H9 (cell line): Measurements from ENCODE around the gene RAD1. TPM values are rescaled to one million over a fixed set of nuclear protein-coding genes. Genes with fewer than 3 reads are reported as not detected.

ENCODE experiments used
- DNase-seq: peaks from one replicate; pipeline ENCODE4 v3.0.0-alpha.2; 2017
- H2AFZ ChIP-seq: one replicate; pipeline ENCODE4 v1.6.1; 2013; ENCODE audit warnings: mild to moderate bottlenecking, low read length, control low read depth, moderate library complexity
- H2AK5ac ChIP-seq: 2 replicates; pipeline ENCODE4 v1.6.1; 2013; ENCODE audit warnings: low read length, control low read depth, mixed read lengths; ENCODE audit not compliant: insufficient read length
- H2BK120ac ChIP-seq: one replicate; pipeline ENCODE4 v1.6.1; 2013; ENCODE audit warnings: low read depth, mild to moderate bottlenecking, low read length, control low read depth, inconsistent platforms; ENCODE audit not compliant: poor library complexity, severe bottlenecking
- H2BK12ac ChIP-seq: 2 replicates; pipeline ENCODE4 v1.6.1; 2013; ENCODE audit warnings: low read length, control low read depth, mixed read lengths, low read depth; ENCODE audit not compliant: insufficient read length
- H2BK15ac ChIP-seq: 2 replicates; pipeline ENCODE4 v1.6.1; 2013; ENCODE audit warnings: low read depth, low read length, control low read depth
- H2BK20ac ChIP-seq: one replicate; pipeline ENCODE4 v1.6.1; 2013; ENCODE audit warnings: low read depth, mild to moderate bottlenecking, low read length, control low read depth, inconsistent platforms; ENCODE audit not compliant: poor library complexity, severe bottlenecking
- H2BK5ac ChIP-seq: 2 replicates; pipeline ENCODE4 v1.6.1; 2013; ENCODE audit warnings: low read length, control low read depth, mixed read lengths; ENCODE audit not compliant: insufficient read length
- H3K14ac ChIP-seq: 2 replicates; pipeline ENCODE4 v1.6.1; 2013; ENCODE audit warnings: low read length, control low read depth; ENCODE audit not compliant: insufficient read depth
- H3K18ac ChIP-seq: 2 replicates; pipeline ENCODE4 v1.6.1; 2013; ENCODE audit warnings: low read depth, mild to moderate bottlenecking, mixed read lengths, low read length, control low read depth; ENCODE audit not compliant: insufficient read length
- H3K23ac ChIP-seq: 2 replicates; pipeline ENCODE4 v1.6.1; 2013; ENCODE audit warnings: low read length, control low read depth, mixed read lengths, low read depth; ENCODE audit not compliant: insufficient read length
- H3K23me2 ChIP-seq: 2 replicates; pipeline ENCODE4 v1.6.1; 2013; ENCODE audit warnings: low read depth, mild to moderate bottlenecking, mixed read lengths, low read length, control low read depth; ENCODE audit not compliant: insufficient read length, poor library complexity, severe bottlenecking
- H3K27ac ChIP-seq: 2 replicates; pipeline ENCODE4 v1.5.1; 2013; ENCODE audit warnings: low read length, control low read depth, mixed read lengths, low read depth; ENCODE audit not compliant: insufficient read length
- H3K27me3 ChIP-seq: 2 replicates; pipeline ENCODE4 v1.6.1; 2013; ENCODE audit warnings: low read length, control low read depth, inconsistent platforms; ENCODE audit not compliant: insufficient read depth
- H3K4ac ChIP-seq: 2 replicates; pipeline ENCODE4 v1.6.1; 2013; ENCODE audit warnings: low read depth, mild to moderate bottlenecking, control low read depth, inconsistent platforms, low read length, moderate library complexity
- H3K4me1 ChIP-seq: 2 replicates; pipeline ENCODE4 v1.6.1; 2013; ENCODE audit warnings: low read length, control low read depth, inconsistent platforms; ENCODE audit not compliant: insufficient read depth
- H3K4me2 ChIP-seq: 2 replicates; pipeline ENCODE4 v1.6.1; 2013; ENCODE audit warnings: low read length, control low read depth, mixed read lengths; ENCODE audit not compliant: insufficient read length, insufficient read depth
- H3K56ac ChIP-seq: 2 replicates; pipeline ENCODE4 v1.6.1; 2013; ENCODE audit warnings: low read depth, mild to moderate bottlenecking, mixed read lengths, low read length, control low read depth; ENCODE audit not compliant: insufficient read length
- H3K79me1 ChIP-seq: 2 replicates; pipeline ENCODE4 v1.6.1; 2013; ENCODE audit warnings: low read depth, mild to moderate bottlenecking, moderate library complexity, low read length, control low read depth, inconsistent platforms; ENCODE audit not compliant: insufficient read depth, poor library complexity, severe bottlenecking
- H3K79me2 ChIP-seq: 2 replicates; pipeline ENCODE4 v1.6.1; 2013; ENCODE audit warnings: low read length, control low read depth, inconsistent platforms; ENCODE audit not compliant: insufficient read depth
- H3K9ac ChIP-seq: 2 replicates; pipeline ENCODE4 v1.6.1; 2013; ENCODE audit warnings: low read length, control low read depth, mixed read lengths; ENCODE audit not compliant: insufficient read length; ENCODE audit errors: extremely low read depth
- H3K9me3 ChIP-seq: one replicate; pipeline ENCODE4 v1.6.1; 2013; ENCODE audit warnings: low read depth, low read length, inconsistent platforms; ENCODE audit not compliant: control insufficient read depth
- H3T11ph ChIP-seq: one replicate; pipeline ENCODE4 v1.6.1; 2013; ENCODE audit warnings: mild to moderate bottlenecking, low read length, control low read depth, inconsistent platforms
- H4K20me1 ChIP-seq: one replicate; pipeline ENCODE4 v1.6.1; 2013; ENCODE audit not compliant: control insufficient read depth, insufficient read length, insufficient read depth
- H4K5ac ChIP-seq: 2 replicates; pipeline ENCODE4 v1.6.1; 2013; ENCODE audit warnings: low read depth, mild to moderate bottlenecking, mixed read lengths, low read length, control low read depth; ENCODE audit not compliant: insufficient read length
- H4K8ac ChIP-seq: replicated peaks from 2 replicates; pipeline ENCODE4 v1.6.1; 2013; ENCODE audit warnings: low read length, control low read depth, mixed read lengths, low read depth; ENCODE audit not compliant: insufficient read length
- H4K91ac ChIP-seq: 2 replicates; pipeline ENCODE4 v1.6.1; 2013; ENCODE audit warnings: low read depth, mild to moderate bottlenecking, moderate library complexity, mixed read lengths, low read length, control low read depth; ENCODE audit not compliant: insufficient read length
- H3K27ac Mint-ChIP-seq, 3 experiments: 2 replicates in 2 of 3; 3 replicates in 1 of 3; pipeline ENCODE4 v1.8.0; 2020 to 2021; ENCODE audit warnings: mixed read lengths in 3 of 3, mild to moderate bottlenecking in 1 of 3, moderate library complexity in 1 of 3
- H3K27me3 Mint-ChIP-seq: 2 replicates; pipeline ENCODE4 v1.8.0; 2021; ENCODE audit warnings: low read depth, mild to moderate bottlenecking, moderate library complexity, mixed read lengths
- H3K36me3 Mint-ChIP-seq, 3 experiments: 2 replicates in 2 of 3; 3 replicates in 1 of 3; pipeline ENCODE4 v1.8.0; 2020 to 2021; ENCODE audit warnings: low read depth in 3 of 3, mixed read lengths in 3 of 3; ENCODE audit not compliant: insufficient read depth in 1 of 3
- H3K4me1 Mint-ChIP-seq, 2 experiments: 2 replicates each; pipeline ENCODE4 v1.8.0; 2020; ENCODE audit warnings: mixed read lengths in 2 of 2
- H3K4me3 Mint-ChIP-seq, 2 experiments: 2 replicates in 1 of 2; 3 replicates in 1 of 2; pipeline ENCODE4 v1.8.0; 2020 to 2021; ENCODE audit warnings: mild to moderate bottlenecking in 2 of 2, mixed read lengths in 2 of 2, moderate library complexity in 1 of 2
- H3K9me3 Mint-ChIP-seq, 2 experiments: 2 replicates in 1 of 2; 3 replicates in 1 of 2; pipeline ENCODE4 v1.8.0; 2020; ENCODE audit warnings: mild to moderate bottlenecking in 2 of 2, mixed read lengths in 2 of 2, moderate library complexity in 1 of 2
- CTCF ChIP-seq: fragments of 200-600 bp; sonication (generic); conservative IDR thresholded peaks from 3 replicates; pipeline ENCODE4 v1.8.0; 2021; ENCODE audit warnings: antibody characterized with exemption, mild to moderate bottlenecking
- WGBS: extraction: QIAGEN DNeasy Blood & Tissue Kit; methylation state at CpG from one replicate; pipeline ENCODE4 v1.1.7; 2013; ENCODE audit warnings: missing lambda C conversion rate, low lambda C conversion rate, mixed read lengths; ENCODE audit not compliant: insufficient read length; ENCODE audit errors: extremely low coverage; 5-methylcytosine and 5-hydroxymethylcytosine counted together
- total RNA-seq: library from RNA; stranded (reverse); gene quantifications from 2 replicates; pipeline ENCODE4 v1.2.1, GENCODE V29; 2021

The RAD1 gene
- total RNA-seq, 1 experiment from 2014 or later: 39.5 TPM

- no peak overlapping the region for H2BK5ac ChIP-seq
- Mint-ChIP-seq H3K36me3 (no peaks in the 10 kb centered on the region), H3K9me3 (no peaks in the 10 kb centered on the region), H3K4me1 (peaks cover 0 to 2% of the 10 kb centered on the region in 2 experiments; a peak in 2 of 4 replicates), H3K4me3 (no peak overlapping the region), H3K27me3 (no peaks in the 10 kb centered on the region; the same call in 1 of the 2 replicates), H3K27ac (no peak overlapping the region)
- no peak overlapping the region for H4K91ac ChIP-seq
- H3K4me1 ChIP-seq: no peaks in the 10 kb centered on the region
- no peaks in the 10 kb centered on the region for H3K79me2 ChIP-seq
- no peak overlapping the region for H3T11ph ChIP-seq
- H3K4ac ChIP-seq: no peak overlapping the region
- H2BK20ac ChIP-seq: no peak overlapping the region
- H3K4me2 ChIP-seq: no peak overlapping the region
- no peak overlapping the region for H3K23ac ChIP-seq
- DNase-seq: no peak
- H2AK5ac ChIP-seq: no peak overlapping the region
- H4K8ac ChIP-seq: no peak overlapping the region
- H3K14ac ChIP-seq: no peak overlapping the region
- TF ChIP-seq CTCF: no peak
- no peaks in the 10 kb centered on the region for H3K9me3 ChIP-seq
- H3K27ac ChIP-seq: no peak overlapping the region
- H3K79me1 ChIP-seq: no peaks in the 10 kb centered on the region
- no peaks in the 10 kb centered on the region for H3K27me3 ChIP-seq
- H4K20me1 ChIP-seq: no peaks in the 10 kb centered on the region
- H2BK120ac ChIP-seq: no peak overlapping the region
- WGBS: no CpG with 5 or more reads among the region's 1 CpG
- H2BK12ac ChIP-seq: no peak overlapping the region
- H2BK15ac ChIP-seq: no peak overlapping the region
- H3K9ac ChIP-seq: no peak overlapping the region
- no peak overlapping the region for H3K18ac ChIP-seq
- no peaks in the 10 kb centered on the region for H3K23me2 ChIP-seq
- H3K56ac ChIP-seq: no peak overlapping the region
- no peak overlapping the region for H2AFZ ChIP-seq
- no peak overlapping the region for H4K5ac ChIP-seq
Observed at GRCh38 chr5:34889394-34889793, 25.9 kb downstream of the RAD1 start.
